Neural progenitor cell (in vitro differentiated cells): ENCODE data around the gene GPR143.

Experiments
- EZH2 ChIP-seq: fragments of 200-600 bp; sonication (generic); IDR thresholded peaks from 2 replicates; pipeline ENCODE4 v1.6.1; 2017; ENCODE audit warnings: antibody characterized with exemption, mild to moderate bottlenecking, moderate library complexity
- EZH2phosphoT487 ChIP-seq: fragments of 200-600 bp; sonication (generic); IDR thresholded peaks from 2 replicates; pipeline ENCODE4 v1.6.1; 2017; ENCODE audit warnings: antibody characterized with exemption
- TF ChIP-seq, protein P1 (sequence below): fragments of 200-600 bp; sonication (generic); IDR thresholded peaks from 2 replicates; pipeline ENCODE4 v1.5.1; 2017; ENCODE audit warnings: antibody characterized with exemption, mild to moderate bottlenecking

DNA sequence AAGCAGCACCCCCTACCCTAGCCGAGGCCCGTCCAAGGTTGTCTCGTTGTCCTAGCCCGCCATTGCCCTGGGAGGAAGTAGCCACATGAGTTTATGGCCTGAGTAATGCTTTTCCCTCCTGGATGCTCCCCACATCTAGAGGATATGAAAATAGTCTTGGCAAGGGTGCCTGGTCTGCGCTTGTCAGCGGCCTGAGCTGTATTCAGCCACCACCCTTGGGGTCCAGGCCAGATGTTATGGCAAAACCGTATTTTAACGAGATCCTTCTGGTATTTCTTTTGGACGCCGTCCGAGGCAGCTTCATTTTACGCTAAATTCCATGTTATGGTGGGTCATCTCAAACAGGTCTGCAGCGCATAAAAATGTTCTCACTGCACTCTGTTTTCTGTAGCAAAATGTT is 89.3 kb downstream of the GPR143 start:
- TF ChIP-seq, protein P1, sequence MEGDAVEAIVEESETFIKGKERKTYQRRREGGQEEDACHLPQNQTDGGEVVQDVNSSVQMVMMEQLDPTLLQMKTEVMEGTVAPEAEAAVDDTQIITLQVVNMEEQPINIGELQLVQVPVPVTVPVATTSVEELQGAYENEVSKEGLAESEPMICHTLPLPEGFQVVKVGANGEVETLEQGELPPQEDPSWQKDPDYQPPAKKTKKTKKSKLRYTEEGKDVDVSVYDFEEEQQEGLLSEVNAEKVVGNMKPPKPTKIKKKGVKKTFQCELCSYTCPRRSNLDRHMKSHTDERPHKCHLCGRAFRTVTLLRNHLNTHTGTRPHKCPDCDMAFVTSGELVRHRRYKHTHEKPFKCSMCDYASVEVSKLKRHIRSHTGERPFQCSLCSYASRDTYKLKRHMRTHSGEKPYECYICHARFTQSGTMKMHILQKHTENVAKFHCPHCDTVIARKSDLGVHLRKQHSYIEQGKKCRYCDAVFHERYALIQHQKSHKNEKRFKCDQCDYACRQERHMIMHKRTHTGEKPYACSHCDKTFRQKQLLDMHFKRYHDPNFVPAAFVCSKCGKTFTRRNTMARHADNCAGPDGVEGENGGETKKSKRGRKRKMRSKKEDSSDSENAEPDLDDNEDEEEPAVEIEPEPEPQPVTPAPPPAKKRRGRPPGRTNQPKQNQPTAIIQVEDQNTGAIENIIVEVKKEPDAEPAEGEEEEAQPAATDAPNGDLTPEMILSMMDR = no peak
- TF ChIP-seq EZH2 (no peak), EZH2phosphoT487 (no peak)
